ACC112 (cell line): ENCODE measurements around the gene EMILIN2.

Experiments used
- H2AFZ ChIP-seq: fragments of 200-600 bp; sonication (generic); one replicate; pipeline ENCODE4 v1.6.0; 2017; ENCODE audit warnings: antibody characterized with exemption, low read length; ENCODE audit not compliant: unreplicated experiment
- H3K27ac ChIP-seq: fragments of 200-600 bp; sonication (generic); 2 replicates; pipeline ENCODE4 v1.5.1; 2014; ENCODE audit warnings: low read depth, mild to moderate bottlenecking, antibody characterized with exemption, low read length, moderate library complexity
- H3K27me3 ChIP-seq: fragments of 200-600 bp; sonication (generic); 2 replicates; pipeline ENCODE4 v1.6.1; 2014; ENCODE audit warnings: mild to moderate bottlenecking, antibody characterized with exemption, low read length, moderate library complexity, mixed read lengths; ENCODE audit not compliant: insufficient read depth
- H3K36me3 ChIP-seq: fragments of 200-600 bp; sonication (generic); 2 replicates; pipeline ENCODE4 v1.6.1; 2016; ENCODE audit warnings: mild to moderate bottlenecking, antibody characterized with exemption, low read length, moderate library complexity, mixed read lengths; ENCODE audit not compliant: insufficient read depth
- H3K4me1 ChIP-seq: fragments of 200-600 bp; sonication (generic); one replicate; pipeline ENCODE4 v1.6.1; 2016; ENCODE audit warnings: low read length, mixed read lengths; ENCODE audit not compliant: insufficient read depth, unreplicated experiment, control insufficient read depth
- H3K4me3 ChIP-seq: fragments of 200-600 bp; sonication (generic); 2 replicates; pipeline ENCODE4 v1.5.1; 2014; ENCODE audit warnings: mild to moderate bottlenecking, low read depth, low read length
- H3K79me2 ChIP-seq: fragments of 200-600 bp; sonication (generic); one replicate; pipeline ENCODE4 v1.6.0; 2016; ENCODE audit warnings: low read length; ENCODE audit not compliant: control insufficient read depth, unreplicated experiment, insufficient read depth

EMILIN2 gene

GRCh38 chr18:2958819-2959298 is 112.1 kb downstream of the EMILIN2 start:
- H3K36me3 ChIP-seq, result peaks cover 35% of the 10 kb centered on the region
- peaks cover 57% of the 10 kb centered on the region for H3K79me2 ChIP-seq
- H3K27ac ChIP-seq, result peak overlapping the region; percentile 61
- H3K4me1 ChIP-seq, result peaks cover 59% of the 10 kb centered on the region
- H2AFZ ChIP-seq, result no peak overlapping the region
- H3K27me3 ChIP-seq, result no peaks in the 10 kb centered on the region
- H3K4me3 ChIP-seq, result no peak overlapping the region

- H3K4me3 ChIP-seq, result no peak overlapping the region
- H3K4me1 ChIP-seq, result peaks cover 59% of the 10 kb centered on the region
- H3K79me2 ChIP-seq, result peaks cover 57% of the 10 kb centered on the region
- peak overlapping the region; percentile 61 for H3K27ac ChIP-seq
- no peak overlapping the region for H2AFZ ChIP-seq
- H3K36me3 ChIP-seq, result peaks cover 31% of the 10 kb centered on the region
- H3K27me3 ChIP-seq, result no peaks in the 10 kb centered on the region
Measured at GRCh38 chr18:2959341-2959740, 112.5 kb downstream of the EMILIN2 start.

- Histone ChIP-seq H3K4me1 (peaks cover 59% of the 10 kb centered on the region), H3K27me3 (no peaks in the 10 kb centered on the region), H3K79me2 (peaks cover 70% of the 10 kb centered on the region), H3K36me3 (peaks cover 22% of the 10 kb centered on the region), H3K4me3 (no peak overlapping the region; the same call in 1 of the 2 replicates), H3K27ac (peak overlapping the region; percentile 42; the same call in 1 of the 2 replicates), H2AFZ (no peak overlapping the region)
Measured at GRCh38 chr18:2960983-2961696, 114.3 kb downstream of the EMILIN2 start.

- Histone ChIP-seq H3K4me3 (no peak overlapping the region), H3K4me1 (peaks cover 53% of the 10 kb centered on the region), H2AFZ (no peak overlapping the region), H3K27me3 (no peaks in the 10 kb centered on the region), H3K36me3 (peaks cover 16% of the 10 kb centered on the region), H3K27ac (0 out of 2 replicates have a peak overlapping the region, but pooled peaks have one; percentile 42), H3K79me2 (peaks cover 72% of the 10 kb centered on the region)
Measured at GRCh38 chr18:2961821-2962220, 115.0 kb downstream of the EMILIN2 start.

GRCh38 chr18:2963048-2963447 is 116.2 kb downstream of the EMILIN2 start:
- H3K27ac ChIP-seq, result no peak overlapping the region
- peaks cover 82% of the 10 kb centered on the region for H3K79me2 ChIP-seq
- H2AFZ ChIP-seq, result no peak overlapping the region
- no peak overlapping the region for H3K4me3 ChIP-seq
- no peaks in the 10 kb centered on the region for H3K27me3 ChIP-seq
- H3K36me3 ChIP-seq, result peaks cover 9% of the 10 kb centered on the region; the same call in 1 of the 2 replicates
- peaks cover 50% of the 10 kb centered on the region for H3K4me1 ChIP-seq

- Histone ChIP-seq H3K36me3 (peaks cover 7% of the 10 kb centered on the region; the same call in 1 of the 2 replicates), H2AFZ (no peak overlapping the region), H3K79me2 (peaks cover 90% of the 10 kb centered on the region), H3K27me3 (no peaks in the 10 kb centered on the region), H3K27ac (no peak overlapping the region), H3K4me1 (peaks cover 37% of the 10 kb centered on the region), H3K4me3 (no peak overlapping the region)
Measured at GRCh38 chr18:2964361-2965010, 117.7 kb downstream of the EMILIN2 start.
